GM18951 (cell line): ENCODE results near the gene STOM.

Experiments used
- POLR2A ChIP-seq: IDR thresholded peaks from 4 replicates; pipeline ENCODE4 v1.6.1; 2011; ENCODE audit warnings: mild to moderate bottlenecking; ENCODE audit not compliant: insufficient read length, insufficient read depth; ENCODE audit errors: extremely low read depth
- in situ Hi-C: fragments of 300-500 bp; cut with MboI; formaldehyde crosslinking; loops from one replicate; pipeline ENCODE4 v1.12.0; 2022; ENCODE audit warnings: low sequenced_read_pairs, mixed read lengths, inconsistent platforms; ENCODE audit not compliant: unreplicated experiment

Gene STOM

DNA sequence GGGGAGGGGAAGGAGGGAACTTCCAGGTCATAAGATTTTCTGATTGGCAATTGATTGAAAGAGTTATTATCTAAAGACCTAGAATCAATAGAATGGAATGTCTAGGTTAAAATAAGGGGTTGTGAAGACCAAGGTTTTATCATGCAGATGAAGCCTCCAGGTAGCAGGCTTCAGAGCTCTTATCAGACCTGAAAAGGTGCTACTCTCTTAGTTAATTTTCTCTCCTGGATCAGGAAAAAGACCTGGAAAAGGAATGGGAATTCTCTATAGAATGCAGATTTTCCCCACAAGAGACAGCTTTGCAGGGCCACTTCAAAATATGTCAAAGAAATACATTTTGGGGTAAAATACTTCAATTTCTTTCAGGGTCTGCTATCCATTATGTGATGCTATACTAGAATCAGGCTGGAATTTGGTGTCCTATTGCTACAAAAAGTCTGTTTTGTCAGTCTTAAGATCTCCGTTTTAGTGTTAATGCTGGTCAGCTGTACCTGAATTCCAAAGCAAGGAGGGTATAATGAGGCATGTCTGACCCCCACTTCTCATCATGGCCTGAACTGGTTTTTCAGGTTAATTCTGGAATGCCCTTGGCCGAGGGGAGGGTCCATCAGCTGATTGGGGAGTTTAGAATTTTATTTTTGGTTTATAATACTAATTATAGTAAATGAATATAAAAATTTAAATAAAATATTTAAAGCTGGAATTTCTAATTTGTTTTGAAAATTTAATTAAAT is 16.6 kb upstream of the STOM start:
- TF ChIP-seq POLR2A: no peak

DNA sequence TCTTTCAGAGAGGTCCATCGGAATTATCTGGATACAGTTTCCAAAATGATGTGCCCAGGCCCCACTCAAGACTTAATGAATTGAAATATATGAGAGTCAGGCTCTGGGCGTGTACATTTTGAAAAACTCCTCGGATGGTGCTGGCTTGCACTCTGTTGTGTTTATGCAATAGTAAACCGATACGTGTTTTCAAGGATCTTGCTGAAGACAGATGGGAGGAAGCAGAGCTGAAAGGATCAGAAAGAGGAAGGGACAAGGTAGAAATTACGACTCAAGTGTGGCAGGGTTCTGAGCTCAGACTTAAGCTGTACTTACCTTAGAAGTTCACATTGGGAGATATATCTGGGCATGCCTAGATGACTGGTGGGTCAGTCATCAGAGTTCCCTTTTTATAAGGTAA is 13.7 kb upstream of the STOM start:
- TF ChIP-seq POLR2A: no peak
- in situ Hi-C loops: loop anchor here (5.0 to 25.0 kb wide), 3 partner anchors 46 to 621 kb away; partner anchors contain the start of gene RAB14

More for the DNA sequence above, 16.6 kb upstream of the STOM start:
- in situ Hi-C loops: loop anchor here (25.0 kb wide), 2 partner anchors 174 to 624 kb away; partner anchors contain the start of gene RAB14

DNA sequence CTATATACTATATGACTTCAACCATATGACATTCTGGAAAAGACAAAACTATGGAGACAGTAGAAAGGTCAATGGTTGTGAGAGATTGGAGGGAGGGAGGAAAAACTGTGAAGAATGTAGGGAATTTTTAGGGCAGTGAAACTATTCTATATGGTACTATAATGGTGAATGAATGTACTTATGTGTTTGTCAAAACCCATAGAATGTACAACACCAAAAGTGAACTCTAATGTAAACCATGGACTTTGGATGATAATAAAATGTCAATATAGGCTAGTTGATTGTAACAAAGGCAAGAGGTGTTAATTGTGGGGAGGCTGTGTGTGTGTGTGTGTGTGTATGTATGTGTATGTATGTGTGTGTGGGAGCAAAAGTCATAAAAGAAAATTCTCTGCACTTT is 10.8 kb upstream of the STOM start:
- in situ Hi-C loops: loop anchor here (5.0 to 25.0 kb wide), 3 partner anchors 44 to 619 kb away; partner anchors contain the start of gene RAB14
- no peak for TF ChIP-seq POLR2A

DNA sequence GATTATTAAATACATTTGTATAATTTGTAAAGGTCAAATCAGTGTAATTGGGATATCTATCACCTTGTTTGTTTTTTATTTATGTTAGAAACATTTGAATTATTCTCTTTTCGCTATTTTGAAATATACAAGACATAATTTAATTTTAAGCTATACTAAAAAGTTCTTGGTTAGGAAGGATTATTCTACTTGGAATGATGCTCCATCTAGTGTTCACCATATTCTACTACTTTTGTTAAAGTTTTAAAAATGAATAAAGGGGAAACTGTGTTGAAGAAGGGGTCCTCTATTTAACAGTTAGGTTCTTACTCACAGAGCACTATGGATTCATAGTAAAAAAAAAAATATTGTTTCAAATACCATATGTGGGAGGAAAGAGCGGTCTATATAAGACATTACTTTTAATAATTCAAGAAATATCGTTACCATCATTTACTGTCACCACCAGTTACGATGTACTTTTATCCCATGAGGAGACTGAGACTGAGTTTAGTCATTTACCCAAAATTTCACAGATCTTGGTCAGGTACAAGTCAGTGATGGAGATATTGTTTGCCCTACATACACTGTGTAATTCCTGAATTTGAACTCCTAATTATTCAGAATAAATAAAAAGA is 6.3 kb upstream of the STOM start:
- in situ Hi-C loops: loop anchor here (25.0 kb wide), 2 partner anchors 164 to 614 kb away; partner anchors contain the start of gene RAB14
- no peak for TF ChIP-seq POLR2A

DNA sequence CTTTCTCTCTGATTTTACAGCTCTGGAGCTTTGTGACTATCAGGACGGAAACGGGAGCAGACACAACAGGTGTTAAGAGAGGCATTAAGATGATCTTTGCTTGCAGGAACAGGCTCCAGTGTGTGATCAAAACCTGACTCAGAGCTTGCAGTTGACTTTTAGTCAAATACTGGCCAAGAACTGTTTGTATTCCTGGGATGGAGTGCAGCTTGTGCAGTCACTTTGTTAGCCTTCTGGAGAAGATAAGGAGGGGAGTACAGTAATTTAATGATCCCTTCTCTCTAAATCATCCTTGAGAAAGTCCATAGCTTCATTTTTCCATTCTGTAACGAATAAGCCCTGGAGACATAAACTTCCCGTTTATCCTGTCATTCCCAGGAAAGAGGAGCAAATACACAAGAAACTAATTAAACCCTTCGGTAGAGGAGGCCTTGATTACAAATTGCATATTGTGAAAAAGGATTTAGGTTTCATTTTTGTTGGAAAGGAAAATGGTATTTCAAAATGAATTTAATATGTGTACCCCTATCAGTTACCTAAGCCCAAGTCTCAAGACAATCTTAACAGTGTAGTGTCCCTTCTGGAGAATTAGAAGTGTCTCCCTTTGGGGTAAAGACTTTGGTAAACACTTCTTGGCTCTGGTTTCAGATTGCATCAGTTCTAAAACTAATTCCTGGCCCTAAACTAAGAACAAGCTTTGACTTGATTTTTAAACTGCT is 3.1 kb upstream of the STOM start:
- in situ Hi-C loops: no loop called here
- no peak for TF ChIP-seq POLR2A

DNA sequence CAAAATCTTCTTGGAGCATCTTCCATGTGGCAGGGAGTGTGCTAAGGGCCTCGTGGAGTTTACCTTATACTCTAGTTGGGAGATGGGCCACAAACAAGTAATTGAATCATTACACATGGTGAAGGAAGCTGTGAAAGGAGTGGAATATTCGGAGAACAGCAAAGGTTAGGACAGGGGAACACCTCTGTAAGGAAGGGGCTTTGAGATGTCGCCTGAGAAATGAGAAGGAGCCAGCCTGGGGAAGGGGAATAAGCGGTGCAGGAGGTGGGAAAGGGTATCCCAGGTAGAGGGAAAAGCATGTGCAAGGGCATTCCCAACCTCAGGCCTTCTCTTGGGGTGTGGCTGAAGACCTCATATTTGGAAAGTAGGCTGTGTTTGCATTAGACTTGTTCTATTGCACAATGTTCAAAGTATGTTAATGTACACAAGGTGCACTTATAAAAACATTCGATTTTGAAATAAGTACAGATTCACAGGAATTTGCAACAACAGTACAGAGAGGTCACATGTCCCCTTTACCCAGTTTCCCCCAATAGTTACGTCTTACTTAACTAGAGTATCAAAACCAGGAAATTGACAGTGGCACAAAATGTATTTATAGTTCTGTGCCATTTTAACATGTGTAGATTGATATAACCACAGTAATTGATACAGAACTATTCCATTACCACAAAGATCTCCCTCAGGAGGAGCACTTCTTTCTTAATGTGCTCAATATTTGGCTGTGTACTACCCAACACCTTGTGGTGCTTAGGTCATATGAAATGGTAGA is 2.4 kb upstream of the STOM start:
- in situ Hi-C loops: no loop called here
- no peak for TF ChIP-seq POLR2A

DNA sequence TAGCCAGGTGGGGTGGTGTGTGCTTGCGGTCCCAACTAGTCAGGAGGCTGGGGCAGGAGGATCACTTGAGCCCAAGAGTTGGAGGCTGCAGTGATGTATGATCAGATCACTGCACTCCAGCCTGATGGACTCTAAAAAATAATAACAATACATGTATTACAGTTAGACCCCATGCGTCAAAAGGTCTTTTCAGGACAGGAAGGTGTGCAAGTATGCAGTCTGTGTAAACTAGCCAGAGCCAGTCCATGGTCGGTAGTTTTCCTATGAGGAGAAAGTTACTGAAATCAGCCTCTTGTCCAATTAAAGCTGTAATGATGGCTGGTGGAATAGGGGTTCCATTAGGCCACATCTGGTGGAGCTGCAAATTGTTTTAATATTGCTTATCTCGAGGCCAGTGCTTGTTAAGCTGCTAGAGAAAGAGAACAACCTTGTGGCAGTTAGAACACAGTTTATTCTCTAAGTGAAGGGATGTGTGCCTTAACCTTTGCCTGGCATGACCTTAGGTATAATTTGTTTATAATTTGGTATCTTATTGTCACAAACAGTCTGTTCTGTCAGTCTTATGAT is 1.5 kb upstream of the STOM start:
- TF ChIP-seq POLR2A: no peak
- in situ Hi-C loops: no loop called here

DNA sequence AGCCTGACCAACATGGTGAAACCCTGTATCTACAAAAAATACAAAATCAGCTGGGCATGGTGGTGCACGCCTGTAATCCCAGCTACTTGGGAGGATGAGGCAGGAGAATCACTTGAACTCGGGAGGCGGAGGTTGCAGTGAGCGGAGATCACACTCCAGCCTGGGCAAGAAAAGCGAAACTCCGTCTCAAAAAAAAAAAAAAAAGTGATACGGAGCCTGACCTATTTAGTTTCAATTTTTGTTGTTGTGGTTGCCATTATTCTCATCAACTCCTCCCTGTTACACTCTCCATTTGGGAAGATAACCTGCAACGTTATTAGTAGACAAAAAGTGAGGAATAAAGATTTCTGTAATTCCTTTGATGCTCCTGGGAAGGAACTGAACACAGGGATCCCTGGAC is 1.3 kb downstream of the STOM start:
- TF ChIP-seq POLR2A: no peak
- in situ Hi-C loops: no loop called here

DNA sequence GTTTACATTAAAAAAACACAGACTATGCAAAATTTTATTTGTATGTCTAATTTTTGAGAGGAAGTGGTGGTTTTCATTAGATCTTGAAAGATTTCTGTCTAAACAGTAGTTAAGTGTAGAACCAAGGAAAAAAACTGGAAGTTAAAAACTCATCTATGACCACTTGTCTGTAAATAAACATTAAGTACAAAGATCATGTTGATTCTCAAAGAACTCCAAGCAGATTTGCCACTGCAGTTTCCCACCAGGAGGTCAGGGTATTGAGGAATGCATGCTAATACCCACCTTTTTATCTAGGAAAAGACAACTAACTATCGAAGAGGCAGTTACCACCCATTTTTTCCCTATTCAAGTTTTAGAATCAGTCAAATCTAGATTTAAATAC is 1.9 kb downstream of the STOM start:
- TF ChIP-seq POLR2A: no peak
- in situ Hi-C loops: no loop called here

DNA sequence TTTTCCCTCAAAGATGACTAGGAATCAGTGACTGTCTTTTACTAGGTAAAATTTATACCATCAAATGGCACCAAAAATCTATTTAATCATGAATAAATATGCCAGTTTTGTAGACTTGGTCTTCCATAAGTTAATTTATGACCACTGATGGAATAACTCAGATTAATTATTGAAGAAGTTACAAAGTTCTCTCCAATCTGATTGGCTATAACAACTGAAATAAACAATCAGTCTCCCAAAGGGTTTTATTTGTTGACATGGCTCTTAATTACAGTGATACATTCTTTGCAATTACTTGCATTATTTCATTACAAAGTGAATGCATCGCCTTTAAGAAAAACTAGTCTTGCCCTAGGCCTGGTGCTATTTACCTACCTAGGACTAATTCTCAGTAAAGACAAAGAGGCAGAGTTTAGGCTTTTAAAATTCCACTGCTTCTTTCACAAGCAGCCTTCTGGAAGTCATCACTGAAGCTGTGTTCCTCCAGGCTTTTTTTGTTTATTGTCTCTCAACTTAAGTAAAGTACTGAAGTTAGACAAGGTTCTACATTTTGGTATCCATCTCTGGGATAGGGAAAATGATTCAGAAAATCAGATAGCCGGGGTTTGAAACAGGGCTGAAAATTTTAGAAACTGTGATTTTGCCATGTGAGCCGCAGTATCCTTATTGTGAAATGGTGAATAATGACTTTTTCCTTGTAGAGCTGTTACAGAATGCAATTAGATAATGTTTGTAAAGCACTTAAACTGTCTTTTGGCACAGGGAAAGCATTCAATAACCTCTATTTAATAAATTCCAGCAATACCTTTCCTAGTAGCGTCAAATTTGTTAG is 2.5 kb downstream of the STOM start:
- in situ Hi-C loops: no loop called here
- TF ChIP-seq POLR2A: no peak

DNA sequence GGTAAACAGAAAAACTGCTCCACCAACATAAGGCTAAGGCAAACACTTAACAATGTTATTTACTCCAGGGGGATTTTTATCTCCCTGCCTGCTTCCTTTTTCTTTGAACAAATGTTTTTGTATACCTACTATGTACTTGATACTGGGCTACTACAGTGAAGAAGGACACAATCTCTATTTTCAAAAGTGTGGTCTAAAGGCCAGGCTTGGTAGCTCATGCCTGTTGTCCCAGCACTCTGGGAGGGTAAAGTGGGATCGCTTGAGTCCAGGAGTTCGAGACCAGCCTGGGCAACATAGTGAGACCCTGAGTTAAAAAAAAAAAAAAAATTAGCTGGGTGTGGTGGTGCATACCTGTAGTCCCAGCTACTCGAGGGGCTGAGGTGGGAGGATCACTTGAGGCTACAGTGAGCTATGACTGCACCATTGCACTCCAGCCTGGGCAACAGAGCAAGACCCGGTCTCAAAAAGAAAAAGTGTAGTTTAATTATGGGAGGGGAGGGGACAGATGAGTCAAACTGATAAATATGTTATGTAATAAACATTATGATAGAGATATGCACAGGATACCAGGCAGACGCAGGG is 3.3 kb downstream of the STOM start:
- TF ChIP-seq POLR2A: no peak
- in situ Hi-C loops: no loop called here
